Measurements from ENCODE around the gene IL17RB.

DNA sequence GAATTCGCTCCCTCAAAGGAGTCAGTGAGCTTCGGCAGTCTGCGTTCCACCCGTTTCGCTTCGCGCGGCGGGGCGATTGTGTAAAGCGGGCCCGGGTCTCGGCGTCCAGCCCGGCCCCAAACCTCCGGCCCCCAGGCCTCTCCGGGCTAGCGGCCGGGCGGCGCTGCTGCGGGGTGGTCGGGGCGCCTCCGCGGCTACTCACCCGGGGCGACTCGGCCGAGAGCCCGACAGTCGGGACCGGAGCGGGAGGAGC, 561 bp upstream of the IL17RB start:
- TF ChIP-seq EGR1 (IDR thresholded peaks at IDR 0.05) (no peak), TCF12 (IDR thresholded peaks at IDR 0.05; ENCODE audit: low read depth) (no peak), EP300 (IDR thresholded peaks at IDR 0.05; ENCODE audit: borderline replicate concordance) (no peak), TEAD4 (IDR thresholded peaks at IDR 0.05) (no peak), CREB1 (IDR thresholded peaks at IDR 0.05; ENCODE audit: low read depth) (no peak), MAX (IDR thresholded peaks at IDR 0.05) (no peak), TAF1 (IDR thresholded peaks at IDR 0.05; ENCODE audit: low read depth) (no peak), RAD21 (IDR thresholded peaks at IDR 0.05; ENCODE audit: low read depth) (no peak), NFIC (IDR thresholded peaks at IDR 0.05) (no peak), CEBPB (IDR thresholded peaks at IDR 0.05) (no peak)
- TF ChIP-seq, protein P1, sequence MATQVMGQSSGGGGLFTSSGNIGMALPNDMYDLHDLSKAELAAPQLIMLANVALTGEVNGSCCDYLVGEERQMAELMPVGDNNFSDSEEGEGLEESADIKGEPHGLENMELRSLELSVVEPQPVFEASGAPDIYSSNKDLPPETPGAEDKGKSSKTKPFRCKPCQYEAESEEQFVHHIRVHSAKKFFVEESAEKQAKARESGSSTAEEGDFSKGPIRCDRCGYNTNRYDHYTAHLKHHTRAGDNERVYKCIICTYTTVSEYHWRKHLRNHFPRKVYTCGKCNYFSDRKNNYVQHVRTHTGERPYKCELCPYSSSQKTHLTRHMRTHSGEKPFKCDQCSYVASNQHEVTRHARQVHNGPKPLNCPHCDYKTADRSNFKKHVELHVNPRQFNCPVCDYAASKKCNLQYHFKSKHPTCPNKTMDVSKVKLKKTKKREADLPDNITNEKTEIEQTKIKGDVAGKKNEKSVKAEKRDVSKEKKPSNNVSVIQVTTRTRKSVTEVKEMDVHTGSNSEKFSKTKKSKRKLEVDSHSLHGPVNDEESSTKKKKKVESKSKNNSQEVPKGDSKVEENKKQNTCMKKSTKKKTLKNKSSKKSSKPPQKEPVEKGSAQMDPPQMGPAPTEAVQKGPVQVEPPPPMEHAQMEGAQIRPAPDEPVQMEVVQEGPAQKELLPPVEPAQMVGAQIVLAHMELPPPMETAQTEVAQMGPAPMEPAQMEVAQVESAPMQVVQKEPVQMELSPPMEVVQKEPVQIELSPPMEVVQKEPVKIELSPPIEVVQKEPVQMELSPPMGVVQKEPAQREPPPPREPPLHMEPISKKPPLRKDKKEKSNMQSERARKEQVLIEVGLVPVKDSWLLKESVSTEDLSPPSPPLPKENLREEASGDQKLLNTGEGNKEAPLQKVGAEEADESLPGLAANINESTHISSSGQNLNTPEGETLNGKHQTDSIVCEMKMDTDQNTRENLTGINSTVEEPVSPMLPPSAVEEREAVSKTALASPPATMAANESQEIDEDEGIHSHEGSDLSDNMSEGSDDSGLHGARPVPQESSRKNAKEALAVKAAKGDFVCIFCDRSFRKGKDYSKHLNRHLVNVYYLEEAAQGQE (IDR thresholded peaks at IDR 0.05; ENCODE audit: low read depth): no peak
- TF ChIP-seq, protein P2, sequence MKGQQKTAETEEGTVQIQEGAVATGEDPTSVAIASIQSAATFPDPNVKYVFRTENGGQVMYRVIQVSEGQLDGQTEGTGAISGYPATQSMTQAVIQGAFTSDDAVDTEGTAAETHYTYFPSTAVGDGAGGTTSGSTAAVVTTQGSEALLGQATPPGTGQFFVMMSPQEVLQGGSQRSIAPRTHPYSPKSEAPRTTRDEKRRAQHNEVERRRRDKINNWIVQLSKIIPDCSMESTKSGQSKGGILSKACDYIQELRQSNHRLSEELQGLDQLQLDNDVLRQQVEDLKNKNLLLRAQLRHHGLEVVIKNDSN (IDR thresholded peaks at IDR 0.05): no peak

Measured in Ishikawa (cell line).